Measurements from ENCODE around the gene PLSCR4.

- TF ChIP-seq CTCF (IDR thresholded peaks at IDR 0.05), result no peak
- TF ChIP-seq POLR2A (IDR thresholded peaks at IDR 0.05), result no peak
These were observed 6.1 kb upstream of the PLSCR4 start for GRCh38 chr3:146256851-146257486.

Measured in vagina (tissue), 2 donors.